Caco-2 (cell line): ENCODE results near the gene SRP9. TPM values are rescaled to one million over a fixed set of nuclear protein-coding genes. Genes with fewer than 3 reads are reported as not detected.
"Not testable (repeated sequence)": the region's sequence is repeated elsewhere in the genome, so short reads cannot be mapped to it uniquely, and the experiment has no call there.

Experiments used
- BruUV-seq: library from RNA; stranded (reverse); fragments of 400-500 nt; replicated peaks from 2 replicates; lab custom pipeline; 2021; lab: Mats Ljungman, UMichigan
- CTCF ChIA-PET: fragments of 300-600 bp; sonication (Branson Sonifier 250); formaldehyde crosslinking; loops from one replicate; lab custom pipeline; 2022; ENCODE audit warnings: antibody characterized with exemption; lab: Charles Lee
- POLR2A ChIA-PET: fragments of 300-600 bp; sonication (Branson Sonifier 250); formaldehyde crosslinking; loops from one replicate; lab custom pipeline; 2022; ENCODE audit warnings: antibody characterized with exemption; lab: Charles Lee
- DNase-seq, 2 experiments: peaks; one replicate each; pipeline versions ENCODE4 v3.0.0 to v3.0.0-alpha.2; 2020 to 2022
- H3K27me3 ChIP-seq: replicated peaks from 2 replicates; pipeline ENCODE4 v1.6.0; 2011; ENCODE audit warnings: low read length; ENCODE audit not compliant: control insufficient read depth, insufficient read depth
- H3K36me3 ChIP-seq: 2 replicates; pipeline ENCODE4 v1.5.1; 2011; ENCODE audit warnings: low read length; ENCODE audit not compliant: control insufficient read depth, insufficient read depth
- H3K4me1 ChIP-seq: fragments of 250-450 bp; sonication (Bioruptor Pico); 2 replicates; pipeline ENCODE4 v1.5.1; 2020; ENCODE audit warnings: mild to moderate bottlenecking
- H3K4me3 ChIP-seq: 2 replicates; pipeline ENCODE4 v1.5.1; 2011; ENCODE audit warnings: low read depth, mild to moderate bottlenecking, control low read depth, low read length
- H3K9me3 ChIP-seq: fragments of 250-450 bp; sonication (Bioruptor Pico); 2 replicates; pipeline ENCODE4 v1.5.1; 2020; ENCODE audit warnings: mild to moderate bottlenecking, moderate library complexity
- H3K27ac Mint-ChIP-seq: one replicate; pipeline ENCODE4 v1.8.0; 2022; ENCODE audit warnings: mixed read lengths; ENCODE audit not compliant: unreplicated experiment
- H3K27me3 Mint-ChIP-seq: one replicate; pipeline ENCODE4 v1.8.0; 2022; ENCODE audit warnings: mixed read lengths; ENCODE audit not compliant: insufficient read depth, unreplicated experiment
- H3K36me3 Mint-ChIP-seq: one replicate; pipeline ENCODE4 v1.8.0; 2022; ENCODE audit warnings: mild to moderate bottlenecking, mixed read lengths; ENCODE audit not compliant: insufficient read depth, unreplicated experiment
- H3K4me1 Mint-ChIP-seq: one replicate; pipeline ENCODE4 v1.8.0; 2022; ENCODE audit warnings: low read depth, mixed read lengths; ENCODE audit not compliant: unreplicated experiment
- H3K4me3 Mint-ChIP-seq: one replicate; pipeline ENCODE4 v1.8.0; 2022; ENCODE audit warnings: mild to moderate bottlenecking, moderate library complexity, mixed read lengths; ENCODE audit not compliant: unreplicated experiment
- H3K9me3 Mint-ChIP-seq: one replicate; pipeline ENCODE4 v1.8.0; 2022; ENCODE audit warnings: mixed read lengths; ENCODE audit not compliant: unreplicated experiment
- intact Hi-C: fragments of 100-400 bp; cut with micrococcal nuclease; formaldehyde crosslinking; loops from one replicate; pipeline ENCODE4 v1.10.0; 2022; ENCODE audit not compliant: unreplicated experiment
- total RNA-seq: library from RNA; stranded (reverse); gene quantifications from 2 replicates; pipeline ENCODE4 v1.2.3, GENCODE V29; 2022
- TF ChIP-seq, protein P1 (sequence below), 2 experiments: fragments of 200-600 bp in 1 of 2; IDR thresholded peaks; 1 replicate in 1 of 2; 2 replicates in 1 of 2; pipeline versions ENCODE4 v1.5.1 to v1.8.0; 2011 to 2022; ENCODE audit warnings: antibody characterized with exemption in 1 of 2, control low read depth in 1 of 2, inconsistent platforms in 1 of 2, low read depth in 1 of 2, low read length in 1 of 2, mild to moderate bottlenecking in 1 of 2, moderate library complexity in 1 of 2; ENCODE audit not compliant: insufficient read depth in 1 of 2, severe bottlenecking in 1 of 2, unreplicated experiment in 1 of 2

Gene SRP9
- total RNA-seq, 1 experiment from 2014 or later: 261 TPM

DNA sequence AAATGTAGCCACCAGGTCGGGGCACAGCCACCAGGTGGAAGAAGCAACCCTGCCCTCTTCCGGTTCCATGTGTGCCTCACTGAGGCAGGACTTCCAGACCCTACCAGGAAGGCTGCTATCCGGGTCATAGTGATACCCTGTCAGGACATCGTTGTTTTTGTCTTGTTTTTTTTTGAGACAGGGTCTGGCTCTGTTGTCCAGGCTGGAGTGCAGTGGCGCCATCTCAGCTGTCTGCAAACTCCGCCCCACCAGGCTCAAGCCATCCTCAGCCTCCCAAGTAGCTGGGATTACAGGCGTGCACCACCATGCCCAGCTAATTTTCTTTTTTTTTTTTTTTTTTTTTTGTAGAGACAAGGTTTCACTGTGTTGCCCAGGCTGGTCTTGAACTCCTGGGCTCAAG is 37.5 kb downstream of the SRP9 start:
- CTCF ChIA-PET, H3K36me3 ChIP-seq, H3K27me3 ChIP-seq, H3K27me3 Mint-ChIP-seq, H3K4me3 ChIP-seq, H3K27ac Mint-ChIP-seq, H3K9me3 ChIP-seq, H3K4me3 Mint-ChIP-seq, H3K9me3 Mint-ChIP-seq, DNase-seq, POLR2A ChIA-PET, intact Hi-C loops, BruUV-seq: not testable (repeated sequence)
- H3K4me1 Mint-ChIP-seq: peaks cover 27% of the 10 kb centered on the region
- peaks cover 33% of the 10 kb centered on the region for H3K4me1 ChIP-seq
- peaks cover 19% of the 10 kb centered on the region for H3K36me3 Mint-ChIP-seq

DNA sequence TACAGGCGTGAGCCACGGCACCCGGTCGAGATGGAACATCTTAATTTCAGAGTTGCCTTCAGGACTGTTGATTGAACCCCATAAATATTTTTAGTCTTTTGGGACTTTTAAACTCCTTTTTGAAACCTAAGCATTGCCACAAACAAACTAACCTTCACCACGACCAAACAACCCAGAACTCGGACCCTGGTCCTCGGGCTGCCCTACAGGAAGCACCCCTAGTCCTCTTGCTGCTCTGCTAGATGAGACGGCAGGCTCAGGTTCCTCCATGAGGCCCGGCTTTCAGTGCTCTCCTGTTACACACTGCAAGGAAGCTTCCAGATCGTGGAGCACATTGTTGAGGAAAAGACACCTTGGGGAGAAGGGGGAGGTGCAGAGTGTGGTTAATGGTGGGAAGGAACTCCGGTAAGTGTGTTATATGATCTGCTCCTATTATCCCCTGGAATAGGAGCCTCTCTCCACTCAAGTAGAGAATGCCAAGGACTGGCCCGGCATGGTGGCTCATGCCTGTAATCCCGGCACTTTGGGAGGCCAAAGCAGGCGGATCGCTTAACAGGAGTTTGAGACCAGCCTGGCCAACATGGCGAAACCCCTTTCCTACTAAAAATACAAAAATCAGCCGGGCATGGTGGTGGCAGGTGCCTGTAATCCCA is 38.0 kb downstream of the SRP9 start:
- no peaks in the 10 kb centered on the region for H3K27me3 ChIP-seq
- Mint-ChIP-seq H3K4me3 (no peak overlapping the region), H3K27ac (no peak overlapping the region), H3K9me3 (no peaks in the 10 kb centered on the region), H3K27me3 (no peaks in the 10 kb centered on the region), H3K36me3 (peaks cover 16% of the 10 kb centered on the region), H3K4me1 (peaks cover 24% of the 10 kb centered on the region)
- intact Hi-C loops: no loop called here
- no peaks in the 10 kb centered on the region for H3K9me3 ChIP-seq
- no TSS peak for BruUV-seq
- H3K4me1 ChIP-seq: peaks cover 33% of the 10 kb centered on the region
- TF ChIP-seq, protein P1, sequence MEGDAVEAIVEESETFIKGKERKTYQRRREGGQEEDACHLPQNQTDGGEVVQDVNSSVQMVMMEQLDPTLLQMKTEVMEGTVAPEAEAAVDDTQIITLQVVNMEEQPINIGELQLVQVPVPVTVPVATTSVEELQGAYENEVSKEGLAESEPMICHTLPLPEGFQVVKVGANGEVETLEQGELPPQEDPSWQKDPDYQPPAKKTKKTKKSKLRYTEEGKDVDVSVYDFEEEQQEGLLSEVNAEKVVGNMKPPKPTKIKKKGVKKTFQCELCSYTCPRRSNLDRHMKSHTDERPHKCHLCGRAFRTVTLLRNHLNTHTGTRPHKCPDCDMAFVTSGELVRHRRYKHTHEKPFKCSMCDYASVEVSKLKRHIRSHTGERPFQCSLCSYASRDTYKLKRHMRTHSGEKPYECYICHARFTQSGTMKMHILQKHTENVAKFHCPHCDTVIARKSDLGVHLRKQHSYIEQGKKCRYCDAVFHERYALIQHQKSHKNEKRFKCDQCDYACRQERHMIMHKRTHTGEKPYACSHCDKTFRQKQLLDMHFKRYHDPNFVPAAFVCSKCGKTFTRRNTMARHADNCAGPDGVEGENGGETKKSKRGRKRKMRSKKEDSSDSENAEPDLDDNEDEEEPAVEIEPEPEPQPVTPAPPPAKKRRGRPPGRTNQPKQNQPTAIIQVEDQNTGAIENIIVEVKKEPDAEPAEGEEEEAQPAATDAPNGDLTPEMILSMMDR (IDR thresholded peaks at IDR 0.05; ENCODE audit: insufficient read depth in 1 of 2, low read depth in 1 of 2, low read length in 1 of 2, severe bottlenecking in 1 of 2, unreplicated experiment in 1 of 2): no peak
- no peaks in the 10 kb centered on the region for H3K36me3 ChIP-seq
- no peak for DNase-seq
- POLR2A ChIA-PET: no interaction called here
- no peak overlapping the region for H3K4me3 ChIP-seq
- CTCF ChIA-PET: no interaction called here

DNA sequence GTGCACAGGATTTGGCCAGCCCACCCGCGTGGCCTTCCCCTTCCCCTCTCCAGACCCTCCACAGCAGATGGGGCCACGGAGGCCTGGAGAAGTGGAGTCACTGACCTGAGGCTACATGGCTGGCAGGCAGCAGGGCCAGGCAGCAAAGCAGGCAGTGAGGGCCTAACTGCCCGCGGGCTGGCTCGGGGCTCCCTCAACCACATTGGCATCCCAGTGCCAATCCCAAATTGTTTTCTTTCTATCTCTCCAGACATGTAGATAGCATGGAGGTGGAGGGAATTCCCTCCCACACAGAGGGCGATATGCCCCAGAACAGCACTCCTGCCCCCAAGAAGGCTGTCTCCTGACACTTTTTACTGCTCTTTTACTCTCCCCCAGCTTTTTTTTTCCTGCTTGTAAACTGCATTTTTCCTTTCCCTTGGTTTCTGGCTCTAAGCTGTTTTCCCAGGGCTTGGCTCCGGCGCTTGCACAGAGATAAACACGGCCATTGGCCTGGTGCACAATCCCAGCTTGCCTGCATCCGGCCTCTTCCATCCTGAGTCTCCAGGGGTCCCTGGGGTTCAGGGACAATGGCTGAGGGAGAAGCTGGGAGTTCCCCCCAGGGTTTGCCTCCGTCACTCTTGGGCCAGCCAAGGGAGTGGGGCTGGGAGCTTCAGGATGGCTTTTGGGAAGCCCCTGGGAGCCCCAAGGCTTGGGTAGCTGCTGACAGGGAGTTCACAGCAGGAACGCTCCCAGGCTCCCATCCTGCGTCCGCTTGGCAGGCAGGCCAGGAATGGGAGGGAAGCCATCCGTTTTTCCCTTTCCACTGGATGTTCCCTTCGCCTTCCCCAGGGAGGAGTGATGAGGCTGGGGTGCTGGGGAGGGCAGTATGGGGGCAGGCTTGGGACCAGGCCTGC is 39.3 kb downstream of the SRP9 start:
- ChIA-PET POLR2A (no interaction called here), CTCF (no interaction called here)
- Histone ChIP-seq H3K9me3 (no peaks in the 10 kb centered on the region), H3K4me1 (peaks cover 21% of the 10 kb centered on the region), H3K4me3 (no peak overlapping the region), H3K27me3 (no peaks in the 10 kb centered on the region), H3K36me3 (no peaks in the 10 kb centered on the region)
- peaks cover 15% of the 10 kb centered on the region for H3K4me1 Mint-ChIP-seq
- no peaks in the 10 kb centered on the region for H3K9me3 Mint-ChIP-seq
- peaks cover 16% of the 10 kb centered on the region for H3K36me3 Mint-ChIP-seq
- no peak overlapping the region for H3K4me3 Mint-ChIP-seq
- intact Hi-C loops: no loop called here
- BruUV-seq: no TSS peak
- no peaks in the 10 kb centered on the region for H3K27me3 Mint-ChIP-seq
- TF ChIP-seq, protein P1 (IDR thresholded peaks at IDR 0.05; ENCODE audit: insufficient read depth in 1 of 2, low read depth in 1 of 2, low read length in 1 of 2, severe bottlenecking in 1 of 2, unreplicated experiment in 1 of 2): no peak
- H3K27ac Mint-ChIP-seq: no peak overlapping the region
- no peak for DNase-seq
